NCI-H2196 treated with DMSO at 0.1 percent for 48 hours (cell line): ENCODE results near the gene SELENOI.
A peak's percentile ranks its signal among the peaks of the same experiment; 100 is the strongest.

Experiments
- DNase-seq: peaks from one replicate; lab custom pipeline; 2025; ENCODE audit not compliant: unreplicated experiment; lab: John Stamatoyannopoulos, UW

Gene SELENOI

GRCh38 chr2:26409785-26410184 lies 63.8 kb downstream of the SELENOI start:
- DNase-seq = no peak

GRCh38 chr2:26410764-26411243 lies 64.9 kb downstream of the SELENOI start:
- DNase-seq = no peak

- DNase-seq = no peak
Measured at GRCh38 chr2:26411419-26411818, 65.5 kb downstream of the SELENOI start.

- no peak for DNase-seq
Measured at GRCh38 chr2:26412091-26412673, 66.2 kb downstream of the SELENOI start.

GRCh38 chr2:26414311-26414710 lies 68.4 kb downstream of the SELENOI start:
- DNase-seq = no peak

GRCh38 chr2:26421961-26422360 lies 76.0 kb downstream of the SELENOI start:
- DNase-seq = no peak

GRCh38 chr2:26422947-26423629 lies 77.1 kb downstream of the SELENOI start:
- DNase-seq = no peak

GRCh38 chr2:26423750-26424149 lies 77.8 kb downstream of the SELENOI start:
- DNase-seq = no peak

- no peak for DNase-seq
Measured at GRCh38 chr2:26424221-26424620, 78.3 kb downstream of the SELENOI start.

GRCh38 chr2:26428846-26429245 lies 82.9 kb downstream of the SELENOI start:
- DNase-seq = no peak

- peak; percentile 63 for DNase-seq
Measured at GRCh38 chr2:26429779-26430578, 84.0 kb downstream of the SELENOI start.

- no peak for DNase-seq
Measured at GRCh38 chr2:26430826-26431225, 84.9 kb downstream of the SELENOI start.

GRCh38 chr2:26432363-26432762 lies 86.4 kb downstream of the SELENOI start:
- no peak for DNase-seq

- DNase-seq = no peak
Measured at GRCh38 chr2:26432859-26433258, 86.9 kb downstream of the SELENOI start.

GRCh38 chr2:26435106-26435505 lies 89.2 kb downstream of the SELENOI start:
- no peak for DNase-seq

- no peak for DNase-seq
Measured at GRCh38 chr2:26438526-26438925, 92.6 kb downstream of the SELENOI start.

GRCh38 chr2:26438926-26439325 lies 93.0 kb downstream of the SELENOI start:
- DNase-seq = no peak

- no peak for DNase-seq
Measured at GRCh38 chr2:26442301-26442700, 96.4 kb downstream of the SELENOI start.

- no peak for DNase-seq
Measured at GRCh38 chr2:26442707-26443106, 96.8 kb downstream of the SELENOI start.

GRCh38 chr2:26444236-26444635 lies 98.3 kb downstream of the SELENOI start:
- DNase-seq = no peak
